Neural progenitor cell (in vitro differentiated cells): Measurements from ENCODE around the gene SLC4A1. TPM values are rescaled to one million over a fixed set of nuclear protein-coding genes. Genes with fewer than 3 reads are reported as not detected.

Source experiments
- DNase-seq: peaks from one replicate; pipeline ENCODE4 v3.0.0-alpha.2; 2016; ENCODE audit warnings: low spot score
- H2AFZ ChIP-seq: fragments of 200-600 bp; sonication (generic); replicated peaks from 2 replicates; pipeline ENCODE4 v1.6.1; 2016; ENCODE audit warnings: antibody characterized with exemption
- H3F3A ChIP-seq: fragments of 200-600 bp; sonication (generic); 2 replicates; pipeline ENCODE4 v1.6.1; 2016; ENCODE audit warnings: antibody characterized with exemption, low read depth
- H3K27ac ChIP-seq: fragments of 200-600 bp; sonication (generic); 2 replicates; pipeline ENCODE4 v1.5.1; 2016; ENCODE audit warnings: mild to moderate bottlenecking
- H3K27me3 ChIP-seq: fragments of 200-600 bp; sonication (generic); 2 replicates; pipeline ENCODE4 v1.6.1; 2016; ENCODE audit warnings: mild to moderate bottlenecking, moderate library complexity
- H3K36me3 ChIP-seq: fragments of 200-600 bp; sonication (generic); 2 replicates; pipeline ENCODE4 v1.5.1; 2016
- H3K4me1 ChIP-seq: fragments of 200-600 bp; sonication (generic); 2 replicates; pipeline ENCODE4 v1.6.1; 2016; ENCODE audit warnings: mixed run types
- H3K4me2 ChIP-seq: fragments of 200-600 bp; sonication (generic); 2 replicates; pipeline ENCODE4 v1.6.1; 2016
- H3K4me3 ChIP-seq: fragments of 200-600 bp; sonication (generic); 2 replicates; pipeline ENCODE4 v1.5.1; 2016
- H3K79me2 ChIP-seq: fragments of 200-600 bp; sonication (generic); 2 replicates; pipeline ENCODE4 v1.6.1; 2016; ENCODE audit warnings: low read depth
- H3K9ac ChIP-seq: fragments of 200-600 bp; sonication (generic); 2 replicates; pipeline ENCODE4 v1.6.1; 2016
- H3K9me3 ChIP-seq: fragments of 200-600 bp; sonication (generic); 2 replicates; pipeline ENCODE4 v1.5.1; 2016; ENCODE audit warnings: low read depth
- H4K20me1 ChIP-seq: fragments of 200-600 bp; sonication (generic); 2 replicates; pipeline ENCODE4 v1.6.1; 2016; ENCODE audit warnings: low read depth
- H3K27ac Mint-ChIP-seq: 3 replicates; pipeline ENCODE4 v1.8.0; 2021; ENCODE audit warnings: mixed read lengths
- H3K27me3 Mint-ChIP-seq: 2 replicates; pipeline ENCODE4 v1.8.0; 2022; ENCODE audit warnings: low read depth, mild to moderate bottlenecking, inconsistent platforms, moderate library complexity, mixed read lengths; ENCODE audit not compliant: insufficient read depth
- H3K36me3 Mint-ChIP-seq: 3 replicates; pipeline ENCODE4 v1.8.0; 2021; ENCODE audit warnings: mixed read lengths
- H3K4me1 Mint-ChIP-seq: 3 replicates; pipeline ENCODE4 v1.8.0; 2021; ENCODE audit warnings: mixed read lengths
- H3K4me3 Mint-ChIP-seq: 3 replicates; pipeline ENCODE4 v1.8.0; 2021; ENCODE audit warnings: mild to moderate bottlenecking, moderate library complexity, mixed read lengths
- H3K9me3 Mint-ChIP-seq: 3 replicates; pipeline ENCODE4 v1.8.0; 2020; ENCODE audit warnings: mixed read lengths
- CTCF ChIP-seq: fragments of 200-600 bp; sonication (generic); IDR thresholded peaks from 2 replicates; pipeline ENCODE4 v1.5.1; 2017; ENCODE audit warnings: antibody characterized with exemption, mild to moderate bottlenecking
- EZH2 ChIP-seq: fragments of 200-600 bp; sonication (generic); IDR thresholded peaks from 2 replicates; pipeline ENCODE4 v1.6.1; 2017; ENCODE audit warnings: antibody characterized with exemption, mild to moderate bottlenecking, moderate library complexity
- EZH2phosphoT487 ChIP-seq: fragments of 200-600 bp; sonication (generic); IDR thresholded peaks from 2 replicates; pipeline ENCODE4 v1.6.1; 2017; ENCODE audit warnings: antibody characterized with exemption
- total RNA-seq: library from RNA; depleted of rRNA; stranded (reverse); fragments of >200 nt; gene quantifications from 2 replicates; pipeline ENCODE4 v1.2.3, GENCODE V29; 2015; ENCODE audit warnings: low replicate concordance

The SLC4A1 gene
- total RNA-seq, 1 donor from 2014 or later, result not detected

GRCh38 chr17:44284024-44284400, 16.1 kb upstream of the SLC4A1 start:
- Histone ChIP-seq H3K79me2 (no peaks in the 10 kb centered on the region), H3K4me1 (no peaks in the 10 kb centered on the region), H3K9ac (no peak overlapping the region), H3K4me3 (no peak overlapping the region), H3K27me3 (no peaks in the 10 kb centered on the region), H2AFZ (no peak overlapping the region), H3F3A (no peaks in the 10 kb centered on the region), H3K9me3 (no peaks in the 10 kb centered on the region), H3K4me2 (no peak overlapping the region), H3K36me3 (no peaks in the 10 kb centered on the region), H4K20me1 (no peaks in the 10 kb centered on the region), H3K27ac (no peak overlapping the region)
- Mint-ChIP-seq H3K4me3 (no peak overlapping the region), H3K27ac (no peak overlapping the region), H3K36me3 (no peaks in the 10 kb centered on the region), H3K27me3 (peaks cover under 1% of the 10 kb centered on the region), H3K9me3 (no peaks in the 10 kb centered on the region), H3K4me1 (peaks cover 10% of the 10 kb centered on the region)
- DNase-seq, result no peak
- TF ChIP-seq EZH2 (no peak), EZH2phosphoT487 (no peak), CTCF (no peak)

- H3K9ac ChIP-seq, result no peak overlapping the region
- no peaks in the 10 kb centered on the region for H3F3A ChIP-seq
- H2AFZ ChIP-seq, result no peak overlapping the region
- H3K36me3 Mint-ChIP-seq, result no peaks in the 10 kb centered on the region
- no peak overlapping the region for H3K4me3 Mint-ChIP-seq
- no peak overlapping the region for H3K4me2 ChIP-seq
- H3K4me1 ChIP-seq, result no peaks in the 10 kb centered on the region
- H3K9me3 ChIP-seq, result no peaks in the 10 kb centered on the region
- no peak for DNase-seq
- no peak for TF ChIP-seq EZH2
- TF ChIP-seq CTCF, result no peak
- TF ChIP-seq EZH2phosphoT487, result no peak
- H3K27me3 Mint-ChIP-seq, result peaks cover 2% of the 10 kb centered on the region
- H3K36me3 ChIP-seq, result no peaks in the 10 kb centered on the region
- no peaks in the 10 kb centered on the region for H4K20me1 ChIP-seq
- H3K4me3 ChIP-seq, result no peak overlapping the region
- peaks cover 10% of the 10 kb centered on the region for H3K4me1 Mint-ChIP-seq
- no peaks in the 10 kb centered on the region for H3K9me3 Mint-ChIP-seq
- no peak overlapping the region for H3K27ac ChIP-seq
- H3K27ac Mint-ChIP-seq, result no peak overlapping the region
- H3K27me3 ChIP-seq, result no peaks in the 10 kb centered on the region
- H3K79me2 ChIP-seq, result no peaks in the 10 kb centered on the region
Measured at GRCh38 chr17:44283344-44284023, 15.5 kb upstream of the SLC4A1 start.

GRCh38 chr17:44282264-44282663, 14.3 kb upstream of the SLC4A1 start:
- Histone ChIP-seq H2AFZ (no peak overlapping the region), H3K27me3 (no peaks in the 10 kb centered on the region), H3K9me3 (no peaks in the 10 kb centered on the region), H3K79me2 (no peaks in the 10 kb centered on the region), H4K20me1 (no peaks in the 10 kb centered on the region), H3K27ac (no peak overlapping the region), H3K4me2 (no peak overlapping the region), H3F3A (no peaks in the 10 kb centered on the region), H3K4me3 (no peak overlapping the region), H3K36me3 (no peaks in the 10 kb centered on the region), H3K9ac (no peak overlapping the region), H3K4me1 (no peaks in the 10 kb centered on the region)
- H3K4me3 Mint-ChIP-seq, result no peak overlapping the region
- H3K9me3 Mint-ChIP-seq, result no peaks in the 10 kb centered on the region
- no peak for DNase-seq
- no peak overlapping the region for H3K27ac Mint-ChIP-seq
- peaks cover 2% of the 10 kb centered on the region for H3K27me3 Mint-ChIP-seq
- no peak for TF ChIP-seq EZH2
- no peak for TF ChIP-seq EZH2phosphoT487
- no peak for TF ChIP-seq CTCF
- no peaks in the 10 kb centered on the region for H3K36me3 Mint-ChIP-seq
- H3K4me1 Mint-ChIP-seq, result peaks cover 10% of the 10 kb centered on the region
